H54 (cell line): ENCODE data around the gene FRMD3.
A peak's percentile ranks its signal among the peaks of the same experiment; 100 is the strongest.

Experiments
- DNase-seq: peaks from one replicate; pipeline ENCODE4 v3.0.0; 2011; ENCODE audit warnings: low spot score, mixed read lengths; ENCODE audit not compliant: insufficient read length
- FAIRE-seq: peaks from 3 replicates; lab custom pipeline; 2011; peaks lifted over from hg19 to GRCh38; lab: Jason Lieb, UNC
- POLR2A ChIP-seq: IDR thresholded peaks from 2 replicates; pipeline ENCODE4 v1.6.1; 2011; ENCODE audit warnings: low read depth, mild to moderate bottlenecking, low read length

Gene FRMD3

GRCh38 chr9:83267741-83268140 lies 270.5 kb downstream of the FRMD3 start:
- no peak for FAIRE-seq
- TF ChIP-seq POLR2A, result no peak

GRCh38 chr9:83266666-83267496 lies 271.3 kb downstream of the FRMD3 start:
- TF ChIP-seq POLR2A, result no peak
- FAIRE-seq (peak; percentile 94), DNase-seq (peak; percentile 47)

More at GRCh38 chr9:83267741-83268140, 270.5 kb downstream of the FRMD3 start:
- DNase-seq, result no peak

- DNase-seq (no peak), FAIRE-seq (no peak)
- no peak for TF ChIP-seq POLR2A
Measured at GRCh38 chr9:83266331-83266665, 271.9 kb downstream of the FRMD3 start.

- DNase-seq (no peak), FAIRE-seq (no peak)
- TF ChIP-seq POLR2A, result no peak
Measured at GRCh38 chr9:83264315-83264714, 273.9 kb downstream of the FRMD3 start.

- no peak for DNase-seq
- TF ChIP-seq POLR2A, result no peak
- FAIRE-seq, result no peak
Measured at GRCh38 chr9:83259558-83259957, 278.6 kb downstream of the FRMD3 start.

- peak; percentile 6 for FAIRE-seq
- DNase-seq, result no peak
- TF ChIP-seq POLR2A, result no peak
Measured at GRCh38 chr9:83257937-83258891, 280.0 kb downstream of the FRMD3 start.

- no peak for TF ChIP-seq POLR2A
- no peak for DNase-seq
- no peak for FAIRE-seq
Measured at GRCh38 chr9:83247732-83248131, 290.5 kb downstream of the FRMD3 start.

GRCh38 chr9:83245979-83246659 lies 292.1 kb downstream of the FRMD3 start:
- FAIRE-seq, result no peak
- DNase-seq, result no peak
- TF ChIP-seq POLR2A, result no peak

- FAIRE-seq (no peak), DNase-seq (no peak)
Measured at GRCh38 chr9:83242066-83242465, 296.1 kb downstream of the FRMD3 start.

GRCh38 chr9:83240671-83241070 lies 297.5 kb downstream of the FRMD3 start:
- FAIRE-seq, result peak; percentile 20
- DNase-seq, result no peak
- TF ChIP-seq POLR2A, result no peak

More at GRCh38 chr9:83242066-83242465, 296.1 kb downstream of the FRMD3 start:
- TF ChIP-seq POLR2A, result no peak

- FAIRE-seq, result peak; percentile 53
- TF ChIP-seq POLR2A, result no peak
Measured at GRCh38 chr9:83239747-83240146, 298.5 kb downstream of the FRMD3 start.

GRCh38 chr9:83238871-83239640 lies 299.1 kb downstream of the FRMD3 start:
- FAIRE-seq (peak; percentile 82), DNase-seq (no peak)
- no peak for TF ChIP-seq POLR2A

More at GRCh38 chr9:83239747-83240146, 298.5 kb downstream of the FRMD3 start:
- no peak for DNase-seq
